GM18858 (cell line): ENCODE measurements around the gene FASN.

Source experiments
- ATAC-seq: cut with Tn5 transposase; IDR thresholded peaks from one replicate; pipeline ENCODE4 v1.9.1; 2021; ENCODE audit not compliant: unreplicated experiment

FASN gene

GRCh38 chr17:82078433-82078832 is 19.6 kb downstream of the FASN start:
- ATAC-seq: no peak

- ATAC-seq: no peak
Observed at GRCh38 chr17:82077617-82078358, 20.2 kb downstream of the FASN start.

DNA sequence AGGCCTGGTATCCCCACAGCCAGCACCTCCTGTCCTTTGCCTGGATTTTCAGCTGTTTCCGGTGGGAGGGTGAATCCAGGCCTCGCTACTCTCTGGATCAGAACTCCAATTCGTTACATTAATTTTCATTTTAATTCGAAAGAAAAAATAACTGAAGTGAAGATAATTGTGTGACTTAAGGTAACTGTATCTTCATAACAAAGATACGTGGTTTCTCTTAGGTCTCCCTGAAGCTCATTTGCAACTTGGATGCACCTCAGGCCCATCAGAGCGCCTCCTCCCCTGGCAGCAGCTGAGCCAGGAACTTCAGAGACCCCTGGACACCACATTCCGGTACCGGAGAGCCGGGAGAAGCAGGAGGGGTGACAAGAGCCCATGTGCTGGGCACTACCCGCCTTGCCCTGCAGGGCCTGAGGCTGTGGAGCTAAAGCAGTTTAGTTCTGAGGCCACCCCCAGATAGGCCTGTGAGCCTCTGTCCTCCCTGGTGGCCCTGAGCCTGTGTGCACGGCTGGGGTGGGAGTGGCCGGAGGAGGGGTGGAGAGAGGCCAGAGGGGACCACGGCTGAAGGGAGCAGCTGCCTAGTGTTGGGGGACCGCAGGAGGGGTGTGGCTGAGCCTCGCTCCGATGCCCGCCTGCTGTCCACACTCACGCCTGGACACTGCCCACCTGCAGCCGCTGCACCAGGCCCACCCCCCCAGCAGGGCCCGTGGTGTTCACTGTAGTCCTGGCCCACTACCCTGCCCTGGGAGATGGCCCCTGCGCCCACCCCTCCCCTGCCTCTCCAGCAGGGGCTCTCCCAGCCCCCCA is 21.0 kb downstream of the FASN start:
- ATAC-seq: no peak

DNA sequence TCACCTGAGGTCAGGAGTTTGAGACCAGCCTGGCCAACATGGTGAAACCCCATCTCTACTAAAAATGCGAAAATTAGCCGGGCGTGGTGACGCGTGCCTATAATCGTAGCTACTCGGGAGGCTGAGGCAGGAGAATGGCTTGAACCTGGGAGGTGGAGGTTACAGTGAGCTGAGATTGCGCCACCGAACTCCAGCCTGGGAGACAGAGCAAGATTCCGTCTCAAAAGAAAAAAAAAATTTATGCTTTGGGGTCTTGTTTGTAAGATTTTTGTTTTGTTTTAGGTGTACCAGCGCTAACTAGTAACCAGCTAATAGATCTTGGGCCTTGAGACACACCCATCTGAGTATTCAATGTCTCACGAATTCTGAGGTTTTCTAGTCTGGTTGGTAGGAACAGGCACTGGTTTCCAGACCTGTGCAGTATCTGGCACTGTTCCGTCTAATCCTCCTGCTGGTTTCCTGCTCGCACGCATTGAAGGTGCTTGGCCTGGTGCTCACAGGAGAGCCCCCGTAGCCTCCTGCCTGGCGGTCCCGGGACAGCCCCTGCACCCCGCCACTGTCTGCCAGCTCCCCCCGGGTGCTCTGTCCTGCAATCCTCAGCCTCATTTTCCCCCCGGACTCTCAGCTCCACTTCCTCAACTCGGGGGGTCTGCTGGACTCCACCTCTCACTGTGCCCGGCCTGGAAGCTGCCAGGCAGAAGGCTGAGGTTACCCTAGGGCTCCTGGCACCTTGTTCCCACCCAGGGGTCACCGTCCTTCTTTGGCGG is 21.8 kb downstream of the FASN start:
- ATAC-seq: no peak

DNA sequence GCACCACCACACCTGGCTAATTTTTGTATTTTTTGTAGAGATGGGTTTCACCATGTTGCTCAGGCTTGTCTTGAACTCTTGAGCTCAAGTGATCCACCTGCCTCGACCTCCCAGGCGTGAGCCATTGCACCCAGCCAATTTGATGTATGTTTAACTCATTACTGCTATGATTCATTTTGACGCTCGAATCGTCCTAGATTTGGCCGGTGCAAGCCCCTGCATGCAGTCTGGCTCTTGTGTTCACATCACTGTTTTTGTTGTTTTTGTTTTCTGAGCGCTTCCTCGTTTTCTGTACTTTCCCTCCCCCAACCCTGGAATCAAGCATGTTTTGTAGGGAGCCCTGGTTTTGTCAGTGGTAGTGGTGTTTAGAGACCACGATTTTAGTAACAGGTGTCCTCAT is 24.6 kb downstream of the FASN start:
- no peak for ATAC-seq

DNA sequence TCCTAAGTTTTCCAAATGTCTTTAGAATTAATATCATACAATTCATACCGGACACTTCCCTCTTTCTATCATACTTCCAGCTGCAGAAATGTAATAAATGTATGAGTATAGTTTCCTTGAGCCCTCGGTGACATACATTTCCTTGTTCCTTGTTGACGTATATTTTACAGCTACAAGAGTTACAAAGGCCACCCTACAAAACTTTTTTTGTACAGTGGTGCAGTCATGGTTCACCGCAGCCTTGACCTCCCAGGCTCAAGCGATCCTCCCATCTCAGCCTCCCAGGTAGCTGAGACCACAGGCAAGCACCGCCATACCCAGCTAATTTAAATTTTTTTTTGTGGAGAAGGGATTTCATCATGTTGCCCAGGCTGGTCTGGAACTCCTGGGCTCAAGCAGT is 25.2 kb downstream of the FASN start:
- ATAC-seq: no peak

GRCh38 chr17:82070611-82071010 is 27.4 kb downstream of the FASN start:
- ATAC-seq: no peak

DNA sequence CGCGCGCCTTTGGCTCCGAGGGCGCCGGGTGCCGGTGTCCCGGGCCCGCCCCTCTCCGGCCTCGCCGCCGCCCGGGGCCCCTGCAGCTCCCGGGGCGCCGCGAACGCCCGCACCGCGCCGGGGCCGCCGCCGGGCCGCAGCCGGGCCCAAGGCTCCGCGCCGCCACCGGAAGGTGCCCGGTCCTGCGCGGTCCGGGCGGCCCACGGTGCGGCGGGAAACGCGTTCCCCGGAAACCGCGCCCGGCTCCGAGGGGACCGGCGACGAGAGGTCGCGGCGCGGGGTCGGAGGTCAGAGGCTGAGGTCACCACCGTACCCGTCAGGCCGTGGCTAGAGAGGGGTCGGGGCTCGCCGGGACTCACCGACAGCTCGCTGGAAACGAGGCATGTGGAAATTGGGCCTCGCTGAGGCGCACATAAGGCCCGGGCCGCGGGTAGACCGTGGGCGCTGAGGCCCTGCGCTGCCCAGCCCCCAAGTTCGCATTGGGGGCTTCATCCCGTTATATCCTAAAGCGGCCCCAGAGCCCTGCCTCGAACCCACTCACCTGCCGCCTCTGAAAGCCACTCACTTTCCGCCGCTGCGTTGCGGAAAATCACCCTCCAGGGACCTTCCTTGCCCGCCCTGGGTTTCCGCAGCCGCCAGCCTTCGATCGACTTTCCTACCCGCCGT is 32.3 kb downstream of the FASN start, which contains the start of gene DUS1L:
DUS1L (minus strand) TSS at position 167 of the 666 bp plus-strand sequence. CDS start 745 bp downstream, outside the sequence.
- ATAC-seq: no peak

DNA sequence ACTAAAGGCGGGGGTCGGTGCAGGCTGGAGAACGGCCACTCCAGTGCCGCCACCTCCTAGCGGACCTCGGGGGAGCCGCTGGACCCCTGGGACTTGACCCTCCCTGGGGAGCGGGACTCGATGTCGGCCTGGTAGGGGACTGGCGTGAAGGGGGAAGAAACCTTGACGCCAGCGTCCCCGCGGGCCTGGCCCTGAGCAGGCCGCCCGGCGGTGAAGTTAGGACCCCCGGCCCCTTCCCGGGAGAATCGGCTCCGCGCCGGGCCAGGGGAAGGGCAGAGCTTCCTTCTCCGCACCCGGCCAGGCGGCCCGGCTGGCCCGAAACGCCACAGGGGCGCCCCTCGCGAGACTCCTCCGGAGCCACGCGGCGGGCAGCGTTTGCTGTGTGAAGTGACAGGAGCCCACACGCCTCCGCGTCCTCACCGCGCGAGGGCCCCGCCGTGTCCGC is 32.8 kb downstream of the FASN start:
- ATAC-seq: no peak

- no peak for ATAC-seq
Observed at GRCh38 chr17:82064433-82065192, 33.4 kb downstream of the FASN start.

DNA sequence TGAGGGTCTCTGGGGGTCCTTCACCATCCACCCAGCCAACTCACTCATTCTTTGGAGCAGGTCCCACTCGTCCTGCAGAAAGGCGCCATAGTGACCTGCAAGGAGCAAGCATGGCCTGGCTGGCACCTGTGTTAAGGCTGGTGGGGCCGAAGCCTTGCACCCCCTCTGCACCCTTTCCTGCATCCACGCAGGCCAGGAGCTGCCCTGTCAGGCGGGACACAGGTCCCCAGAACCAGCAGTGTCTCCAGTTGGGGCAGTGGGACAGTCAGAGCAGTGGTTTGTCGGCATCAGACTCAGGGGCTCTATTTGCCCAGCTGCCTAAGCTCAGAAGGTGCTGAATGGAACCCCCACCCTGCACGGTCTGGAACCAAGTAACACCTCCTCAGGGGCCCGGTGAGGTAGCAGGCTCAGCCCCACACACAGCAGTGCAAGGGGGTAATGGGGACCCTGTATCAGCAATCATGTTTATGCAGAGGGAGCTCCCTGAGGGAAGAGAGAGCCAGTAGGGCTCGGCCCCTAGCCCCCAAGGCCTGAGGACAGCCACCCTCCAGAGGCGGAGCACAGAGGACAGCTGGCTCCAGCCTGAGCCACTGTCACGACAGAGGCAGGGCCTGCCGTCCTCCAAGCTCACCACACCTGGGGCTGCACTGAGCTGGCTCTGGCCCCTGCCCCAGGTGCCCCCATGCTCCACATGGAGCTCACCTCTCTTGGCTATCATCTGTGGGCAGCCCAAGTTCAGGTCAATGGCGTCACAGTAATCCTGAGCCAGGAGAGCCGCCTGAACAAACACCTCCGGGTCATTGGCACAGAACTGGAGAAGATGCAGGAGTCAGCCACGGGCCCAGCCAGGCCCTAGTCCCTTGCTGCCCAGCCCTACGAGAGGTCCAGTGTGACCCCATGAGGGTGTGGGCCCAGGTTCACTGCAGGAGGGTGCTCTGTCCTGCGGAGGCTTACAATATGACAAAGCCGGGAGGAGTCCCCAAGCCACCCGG is 34.3 kb downstream of the FASN start:
- no peak for ATAC-seq

DNA sequence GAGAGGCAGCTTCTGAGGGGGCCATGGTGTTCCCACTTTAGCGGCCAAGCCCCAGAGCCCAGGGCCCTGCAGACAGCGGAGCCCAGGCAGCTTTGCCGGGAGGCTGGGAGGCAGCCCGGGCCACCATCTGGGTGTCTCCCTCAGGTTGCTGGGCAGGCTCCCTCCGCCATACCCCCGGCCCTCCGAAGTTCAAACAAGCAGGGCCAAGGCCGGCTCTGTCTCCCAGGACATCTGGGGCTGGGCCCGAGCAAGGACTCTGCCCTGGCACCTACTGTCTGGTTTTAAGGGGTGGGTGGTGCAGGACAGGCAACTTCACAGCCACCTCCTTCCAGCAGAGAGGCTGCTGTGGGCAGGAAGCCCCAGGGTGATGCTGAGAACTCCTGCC is 35.1 kb downstream of the FASN start:
- no peak for ATAC-seq

DNA sequence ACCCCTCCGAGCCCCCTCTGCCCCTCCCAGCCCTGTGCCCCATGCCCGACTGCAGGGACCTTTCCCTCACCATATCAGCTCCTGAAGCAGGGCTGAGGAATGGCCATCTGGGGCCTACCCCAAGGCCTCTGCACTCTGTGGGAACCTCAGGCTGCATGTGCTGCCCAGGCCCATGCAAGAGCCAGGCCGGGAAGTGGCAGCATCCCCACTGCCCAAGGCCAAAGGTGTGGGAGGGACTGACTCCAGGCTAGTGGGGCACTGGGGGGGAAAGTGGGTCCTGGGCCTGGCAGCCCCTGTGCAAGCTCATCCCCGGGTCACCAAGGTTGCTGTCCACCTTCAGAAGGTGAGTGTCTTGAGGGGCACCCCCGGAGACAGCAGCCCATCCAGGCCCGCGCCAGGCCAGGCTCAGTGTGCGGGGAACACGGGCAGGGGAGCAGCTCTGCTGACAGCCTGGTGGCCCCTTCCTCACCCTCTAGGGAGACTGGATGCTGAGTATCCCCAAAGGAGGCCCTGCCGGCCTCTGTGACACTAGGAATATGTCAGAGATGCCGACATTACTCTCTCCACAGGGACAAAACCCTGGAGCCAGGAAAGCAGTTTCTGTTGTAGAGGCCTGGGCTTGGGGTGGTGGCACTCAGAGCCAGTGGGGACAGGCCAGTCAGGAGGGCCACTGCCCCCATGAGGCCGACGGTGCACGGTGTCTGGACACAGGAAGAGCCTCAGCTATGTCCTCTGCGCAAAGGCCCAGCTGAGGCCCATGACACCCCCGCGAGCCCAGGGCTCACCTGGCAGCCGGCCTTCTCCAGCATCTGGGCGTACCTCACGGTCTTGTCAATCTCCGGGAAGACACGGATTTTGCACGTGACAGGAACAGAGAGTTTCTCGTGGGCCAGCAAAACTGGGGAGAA is 35.7 kb downstream of the FASN start:
- no peak for ATAC-seq

DNA sequence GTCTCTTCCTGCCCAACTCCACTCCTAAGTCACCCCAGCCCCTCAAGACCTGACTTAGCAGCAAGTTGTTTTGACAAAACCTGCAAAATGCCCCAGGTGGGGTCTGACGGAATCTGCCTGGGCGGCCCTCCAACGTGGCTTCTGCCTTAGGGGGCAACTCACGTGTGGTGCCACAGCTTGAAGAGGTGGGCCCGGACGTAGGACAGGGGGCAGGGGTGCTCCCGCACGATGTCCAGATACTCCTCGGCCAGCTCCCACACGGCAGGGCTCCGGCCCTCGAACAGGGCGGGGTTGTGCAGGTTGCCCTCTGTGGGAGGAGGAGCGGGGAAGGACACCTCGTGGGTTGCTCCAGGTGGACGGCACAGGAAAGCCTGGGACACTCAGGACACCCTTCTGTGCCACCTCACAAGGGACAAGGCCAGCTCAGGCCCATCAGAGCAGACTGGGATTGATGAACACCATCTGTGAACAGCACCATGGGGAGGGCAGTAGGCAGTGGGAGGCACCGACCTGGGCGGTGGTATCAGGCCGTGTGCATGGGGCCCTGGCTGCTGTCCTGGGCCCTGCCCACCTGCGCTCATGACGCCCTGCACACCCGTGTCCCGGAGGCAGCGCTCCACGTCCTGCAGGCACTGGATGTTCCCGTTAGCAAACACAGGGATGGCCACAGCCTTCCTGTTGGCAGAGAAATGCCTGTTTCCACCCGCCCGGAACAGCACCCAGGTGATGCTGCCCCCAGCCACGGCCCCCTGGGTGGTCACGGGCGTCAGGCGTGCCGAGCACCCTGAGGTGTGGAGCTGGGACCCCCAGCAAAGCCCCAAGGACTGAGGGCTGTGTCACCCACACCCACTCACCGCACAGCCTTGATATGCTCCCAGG is 36.8 kb downstream of the FASN start:
- ATAC-seq: no peak

DNA sequence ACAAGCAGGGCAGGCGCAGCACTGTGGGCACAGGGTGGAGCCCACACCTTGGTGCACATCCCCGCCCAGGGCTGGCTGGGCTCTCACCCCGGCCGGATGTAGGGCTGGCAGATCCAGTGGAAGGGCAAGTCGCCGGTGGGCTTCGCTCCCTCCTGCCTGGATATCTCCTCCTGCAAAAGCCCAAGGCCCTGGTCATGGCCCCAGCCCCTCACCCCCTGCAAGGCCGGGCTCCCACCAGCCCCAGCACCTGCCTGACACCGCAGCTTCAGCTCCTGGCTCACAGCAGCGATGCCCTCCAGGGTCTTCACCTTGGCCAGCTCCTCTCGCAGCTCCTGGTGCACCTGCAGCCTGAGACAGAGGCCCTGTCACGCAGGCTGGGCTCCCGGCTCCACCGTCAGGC is 37.4 kb downstream of the FASN start:
- ATAC-seq: no peak

DNA sequence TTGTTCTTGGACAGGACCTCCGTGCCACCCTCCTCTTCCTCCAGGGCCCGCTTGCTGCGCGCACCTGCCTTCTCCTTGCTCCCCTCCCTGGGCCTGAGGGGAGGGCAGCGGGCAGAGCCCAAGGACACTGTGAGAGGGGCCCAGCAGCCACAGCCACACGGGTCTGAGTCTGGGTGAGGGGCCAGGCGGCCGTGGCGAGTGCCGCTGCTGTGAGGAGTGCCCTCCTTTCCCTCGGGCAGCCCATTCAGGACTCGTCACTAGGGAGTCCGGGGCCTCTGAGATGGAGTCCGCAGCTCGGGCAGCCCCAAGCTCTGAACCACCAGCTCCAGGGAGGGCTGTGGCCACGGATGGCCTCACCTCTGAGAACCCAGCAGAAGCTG is 38.0 kb downstream of the FASN start:
- no peak for ATAC-seq
